Dermis microvascular lymphatic vessel endothelial cell (primary cell): ENCODE results near the gene INAVA. TPM values are rescaled to one million over a fixed set of nuclear protein-coding genes. Genes with fewer than 3 reads are reported as not detected.
A peak's percentile ranks its signal among the peaks of the same experiment; 100 is the strongest.
"Not testable (repeated sequence)": the region's sequence is repeated elsewhere in the genome, so short reads cannot be mapped to it uniquely, and the experiment has no call there.

Experiments
- DNase-seq, 2 donors: peaks; one replicate each; pipeline versions ENCODE4 v3.0.0 to v3.0.0-alpha.2; 2010; ENCODE audit warnings: low read depth in 2 of 2
- total RNA-seq: library from RNA; depleted of rRNA; stranded (reverse); fragments of >200 nt; gene quantifications from 2 replicates; pipeline ENCODE4 v1.2.1, GENCODE V29; 2014

INAVA gene
- total RNA-seq, 1 donor from 2014 or later, result not detected

DNA sequence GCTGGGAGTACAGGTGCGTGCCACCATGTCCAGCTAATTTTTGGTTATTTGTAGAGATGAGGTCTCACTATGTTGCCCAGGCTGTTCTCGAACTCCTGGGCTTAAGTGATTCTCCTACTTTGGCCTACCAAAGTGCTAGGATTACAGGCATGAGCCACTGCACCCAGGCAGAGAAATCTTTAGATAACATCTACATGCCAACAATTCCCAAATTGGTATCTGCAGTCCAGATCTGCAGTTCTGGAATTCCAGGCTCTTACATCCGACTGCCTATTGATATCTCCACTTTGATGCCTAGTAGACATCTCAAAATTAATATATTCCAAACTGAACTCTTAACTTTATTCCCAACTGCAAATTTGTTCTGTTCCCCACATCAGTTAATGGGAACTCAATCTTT lies 23.3 kb downstream of the INAVA start:
- DNase-seq, result no peak

DNA sequence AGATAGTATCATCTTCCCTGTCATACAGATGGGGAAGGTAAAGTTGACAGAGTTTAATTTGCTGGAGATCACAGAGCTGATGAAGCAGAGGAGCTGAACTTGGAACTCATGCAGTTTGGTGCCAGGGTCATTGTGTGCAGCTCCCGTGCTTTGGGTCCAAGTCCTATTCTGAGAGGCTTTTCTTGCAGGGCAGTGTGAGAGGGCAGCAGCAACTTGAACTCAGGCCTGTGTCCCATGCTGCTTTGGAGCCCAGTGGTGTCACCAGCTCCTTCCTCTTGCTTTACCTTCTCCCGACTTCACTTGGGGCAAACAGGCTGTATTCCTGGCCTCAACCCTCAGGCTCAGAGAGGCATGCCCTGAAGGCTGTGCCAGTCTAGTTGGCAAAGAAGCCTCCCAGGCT lies 24.7 kb downstream of the INAVA start:
- no peak for DNase-seq

DNA sequence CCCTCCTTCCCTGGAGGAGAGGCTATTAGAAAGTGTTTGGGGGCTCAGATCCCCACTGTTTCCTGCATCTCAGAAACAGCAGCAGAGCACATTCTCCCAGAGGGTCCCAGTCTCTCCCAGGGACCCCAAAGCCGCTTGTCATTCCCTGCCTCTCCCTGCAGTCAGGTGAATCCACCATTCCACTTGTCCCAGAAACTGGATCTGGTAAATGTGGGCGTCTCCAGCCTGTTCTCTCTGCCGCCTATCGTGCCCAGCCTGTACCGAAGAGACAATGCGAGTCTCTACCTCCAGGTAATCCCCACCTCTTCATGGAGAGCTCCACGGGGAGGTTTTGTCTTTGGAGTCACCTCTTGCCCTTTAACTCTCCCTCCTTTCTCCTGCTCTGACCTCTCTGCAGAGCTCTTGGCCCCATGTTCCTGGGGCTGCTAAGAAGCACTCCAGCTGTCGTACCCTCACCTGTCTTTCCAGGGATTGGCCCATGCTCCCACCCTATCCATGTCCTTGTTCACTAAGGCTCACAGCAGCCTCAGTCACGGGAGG lies 26.9 kb downstream of the INAVA start:
- DNase-seq, result no peak

DNA sequence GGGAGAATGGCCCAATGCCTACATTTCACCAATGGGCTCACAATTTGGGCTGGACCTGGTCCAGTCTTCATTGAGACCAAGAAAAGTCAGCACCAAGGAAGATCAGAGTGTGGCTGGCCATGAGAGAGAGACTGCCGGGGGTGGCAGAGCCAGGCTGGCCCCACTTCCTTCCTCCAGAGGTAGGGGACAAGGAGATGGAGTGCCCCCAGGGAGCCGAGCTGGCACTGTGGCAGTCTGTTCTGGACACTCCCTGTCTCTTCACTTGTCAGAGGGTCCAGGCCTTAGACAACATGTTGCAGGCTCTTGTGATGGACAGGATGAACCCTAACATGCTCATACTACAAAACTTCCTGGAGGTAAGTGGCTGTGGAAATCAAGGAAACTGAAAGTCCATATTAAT lies 27.7 kb downstream of the INAVA start:
- DNase-seq, result no peak

DNA sequence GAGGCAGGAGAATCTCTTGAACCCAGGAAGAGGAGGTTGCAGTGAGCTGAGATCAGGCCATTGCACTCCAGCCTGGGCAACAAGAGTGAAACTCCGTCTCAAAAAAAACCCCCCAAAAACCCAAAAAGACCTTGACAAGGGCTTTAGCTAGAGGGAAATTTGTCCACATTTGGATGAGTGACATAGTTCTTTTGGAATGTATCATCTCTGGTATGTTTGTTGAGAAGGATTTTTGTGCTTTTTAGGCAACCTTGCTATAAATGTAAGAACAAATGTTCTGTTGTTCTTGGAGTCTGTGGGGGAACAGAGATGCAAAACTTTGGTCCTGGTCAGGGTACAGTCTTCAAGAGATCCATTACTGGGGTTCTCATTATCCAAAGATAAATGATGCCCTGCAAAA lies 28.9 kb downstream of the INAVA start:
- no peak for DNase-seq

DNA sequence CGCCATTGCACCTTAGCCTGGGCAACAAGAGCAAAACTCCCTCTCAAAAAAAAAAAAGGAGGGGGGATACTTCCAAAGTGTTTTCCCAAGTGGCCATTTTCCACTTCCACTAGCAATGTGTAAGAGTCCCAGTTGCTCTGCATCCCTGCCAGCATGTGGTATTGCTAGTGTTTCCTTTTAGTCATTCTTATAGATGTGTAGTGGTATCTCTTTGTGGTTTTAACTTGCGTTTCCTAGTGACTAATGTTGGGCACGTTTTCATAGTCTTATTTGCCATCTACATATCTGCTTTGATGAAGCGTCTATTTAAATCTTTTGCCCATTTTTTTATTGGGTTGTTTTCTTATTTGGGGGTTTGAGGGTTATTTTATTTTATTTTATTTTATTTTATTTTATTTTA lies 31.1 kb downstream of the INAVA start:
- DNase-seq, result no peak

DNA sequence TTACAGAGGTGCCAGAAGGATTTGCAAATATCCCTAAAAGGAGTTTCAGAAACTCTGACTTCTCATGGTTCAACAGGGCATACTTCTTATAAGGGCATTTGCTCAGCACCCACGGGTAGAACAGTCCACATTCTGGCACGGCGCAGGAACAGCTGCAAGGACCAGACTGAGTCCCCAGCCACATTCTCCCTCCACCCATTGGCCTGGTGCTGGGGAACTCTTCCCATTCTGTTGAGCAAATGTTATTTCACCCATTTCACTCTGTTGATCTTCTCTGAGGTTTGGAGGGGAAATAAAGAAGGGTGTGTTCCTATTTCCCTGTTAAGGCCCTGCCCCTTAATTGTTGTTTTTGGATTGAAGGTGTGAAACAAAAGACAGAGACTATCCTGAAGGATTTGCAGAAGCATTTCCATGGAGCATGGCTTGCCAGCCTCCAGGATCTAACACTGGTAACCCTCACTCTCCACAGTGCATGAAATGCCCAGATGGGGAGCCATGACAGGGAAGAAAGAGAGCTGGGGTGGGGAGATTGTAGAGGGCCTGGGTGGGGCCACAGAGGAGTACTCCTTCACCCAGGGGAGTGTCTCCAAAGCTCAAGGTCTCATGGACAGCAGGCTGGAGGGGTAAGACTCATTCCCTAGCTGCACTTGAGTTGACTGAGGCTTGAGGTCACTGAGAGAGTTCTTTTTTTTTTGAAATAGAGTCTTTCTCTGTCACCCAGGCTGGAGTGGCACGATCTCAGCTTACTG lies 35.0 kb downstream of the INAVA start:
- DNase-seq, result no peak

DNA sequence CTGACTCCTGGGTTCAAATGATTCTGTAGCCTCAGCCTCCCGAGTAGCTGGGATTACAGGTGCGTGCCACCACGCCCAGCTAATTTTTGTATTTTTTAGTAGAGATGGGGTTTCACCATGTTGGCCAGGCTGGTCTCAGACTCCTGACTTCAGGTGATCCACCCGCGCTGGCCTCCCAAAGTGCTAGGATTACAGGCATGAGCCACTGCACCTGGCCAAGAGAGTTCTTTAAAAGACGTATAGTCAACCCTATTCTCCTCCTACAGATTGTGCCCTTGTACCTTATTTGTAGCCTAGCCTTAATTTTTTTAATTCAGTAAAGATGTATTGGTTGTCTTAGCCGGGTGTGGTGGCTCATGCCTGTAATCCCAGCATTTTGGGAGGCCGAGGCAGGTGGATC lies 35.6 kb downstream of the INAVA start:
- DNase-seq, result not testable (repeated sequence)

DNA sequence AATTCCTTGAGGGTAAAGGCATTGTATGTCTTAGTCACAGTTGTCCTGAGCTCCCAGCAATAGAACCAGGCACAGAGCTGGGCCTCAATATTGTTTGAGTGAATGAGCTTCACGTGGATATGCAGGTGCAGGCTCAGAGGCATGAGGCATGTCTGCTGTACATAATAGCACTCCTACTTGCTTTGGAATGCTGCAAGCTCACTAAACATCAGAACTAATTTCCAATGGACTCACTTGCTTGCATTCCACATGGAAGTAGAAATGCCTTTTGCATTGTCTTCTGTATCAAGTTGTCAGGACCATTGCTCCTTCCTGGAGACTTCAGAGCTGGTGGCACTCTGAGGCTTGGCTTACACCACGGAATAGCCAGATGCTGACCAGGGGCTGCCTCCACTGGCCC lies 37.1 kb downstream of the INAVA start:
- DNase-seq, result no peak

DNA sequence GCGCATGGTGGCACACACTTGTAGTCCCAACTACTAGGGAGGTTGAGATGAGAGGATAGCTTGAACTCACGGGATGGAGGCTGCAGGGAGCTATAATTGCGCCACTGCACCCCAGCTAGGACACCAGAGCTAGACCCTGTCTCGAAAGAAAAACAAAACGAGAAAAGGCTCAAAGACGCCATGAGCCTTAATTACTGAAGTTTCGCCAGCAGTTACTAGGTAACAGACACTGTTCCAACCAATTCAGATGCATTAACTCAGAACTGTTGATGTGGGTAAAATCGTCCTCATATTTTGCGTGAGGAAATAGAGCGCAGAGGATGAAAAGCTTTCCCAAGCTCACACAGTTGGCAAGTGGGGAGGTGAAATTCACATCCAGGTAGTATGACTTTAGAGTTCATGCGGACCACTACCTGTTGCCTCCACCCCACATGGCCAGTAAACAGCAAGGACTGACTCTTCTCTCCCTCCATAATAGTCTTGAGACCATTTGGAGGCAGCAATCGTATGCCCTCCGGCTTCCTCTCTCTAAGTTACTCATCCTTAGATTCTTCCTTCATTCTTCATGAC lies 40.1 kb downstream of the INAVA start:
- no peak for DNase-seq

DNA sequence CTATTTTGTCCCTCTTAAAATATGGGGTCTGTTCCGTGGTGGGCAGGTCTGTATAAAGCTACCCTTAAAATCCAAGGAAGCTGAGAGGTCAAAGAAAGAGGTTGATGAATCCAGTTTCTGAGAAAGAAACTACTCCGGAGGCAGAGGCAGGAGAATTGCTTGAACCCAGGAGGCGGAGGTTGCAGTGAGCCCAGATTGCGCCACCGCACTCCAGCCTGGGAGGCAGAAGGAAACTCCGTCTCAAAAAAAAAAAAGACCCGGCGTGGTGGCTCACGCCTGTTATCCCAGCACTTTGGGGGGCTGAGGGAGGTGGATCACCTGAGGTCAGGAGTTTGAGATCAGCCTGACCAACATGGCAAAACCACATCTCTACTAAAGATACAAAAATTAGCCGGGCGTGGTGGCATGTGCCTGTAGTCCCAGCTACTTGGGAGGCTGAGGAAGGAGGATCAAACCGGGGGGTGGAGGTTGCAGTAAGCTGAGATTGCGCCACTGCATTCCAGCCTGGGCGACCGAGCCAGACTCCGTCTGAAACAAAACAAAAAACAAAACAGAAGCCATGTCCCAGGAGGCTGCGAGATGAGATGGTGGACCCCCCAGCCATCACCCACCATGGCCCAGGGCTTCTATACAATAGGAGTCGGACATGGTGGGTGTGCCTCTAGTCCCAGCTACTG lies 40.7 kb downstream of the INAVA start:
- not testable (repeated sequence) for DNase-seq

DNA sequence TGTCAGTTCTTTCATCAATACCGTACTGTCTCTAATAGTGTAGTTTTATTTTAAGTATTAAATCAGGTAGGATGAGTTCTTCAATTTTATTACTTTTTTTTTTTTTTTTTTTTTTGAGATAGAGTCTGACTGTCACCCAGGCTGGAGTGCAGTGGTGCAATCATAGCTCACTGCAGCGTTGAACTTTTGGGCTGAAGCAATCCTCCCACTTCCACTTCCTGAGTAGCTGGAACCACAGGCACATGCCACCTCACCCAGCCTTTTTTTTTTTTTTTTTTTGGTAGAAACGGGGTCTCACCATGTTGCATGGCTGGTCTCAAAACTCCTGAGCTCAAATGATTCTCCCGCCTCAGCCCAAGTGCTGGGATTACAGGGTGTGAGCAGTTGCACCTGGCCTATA lies 44.3 kb downstream of the INAVA start:
- DNase-seq, result no peak

DNA sequence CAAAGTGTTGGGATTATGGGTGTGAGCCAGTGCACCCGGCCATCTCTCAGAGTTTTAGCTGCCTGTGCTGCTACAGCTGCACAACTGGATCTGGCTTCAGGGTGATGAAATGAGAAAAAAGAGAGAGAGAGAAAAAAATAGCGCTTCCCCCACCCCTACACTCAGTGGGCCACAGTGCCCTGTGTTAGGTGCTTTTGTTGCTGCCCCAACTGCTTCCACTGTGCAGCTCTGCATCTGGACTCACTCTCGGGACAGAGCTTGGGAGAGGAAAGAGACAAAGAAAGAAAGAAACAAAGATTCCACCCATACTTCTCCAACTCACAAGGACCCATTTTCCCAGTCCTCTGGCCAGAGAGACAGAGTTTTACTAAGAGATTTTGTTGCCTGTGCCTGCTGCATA lies 50.4 kb downstream of the INAVA start:
- no peak for DNase-seq

DNA sequence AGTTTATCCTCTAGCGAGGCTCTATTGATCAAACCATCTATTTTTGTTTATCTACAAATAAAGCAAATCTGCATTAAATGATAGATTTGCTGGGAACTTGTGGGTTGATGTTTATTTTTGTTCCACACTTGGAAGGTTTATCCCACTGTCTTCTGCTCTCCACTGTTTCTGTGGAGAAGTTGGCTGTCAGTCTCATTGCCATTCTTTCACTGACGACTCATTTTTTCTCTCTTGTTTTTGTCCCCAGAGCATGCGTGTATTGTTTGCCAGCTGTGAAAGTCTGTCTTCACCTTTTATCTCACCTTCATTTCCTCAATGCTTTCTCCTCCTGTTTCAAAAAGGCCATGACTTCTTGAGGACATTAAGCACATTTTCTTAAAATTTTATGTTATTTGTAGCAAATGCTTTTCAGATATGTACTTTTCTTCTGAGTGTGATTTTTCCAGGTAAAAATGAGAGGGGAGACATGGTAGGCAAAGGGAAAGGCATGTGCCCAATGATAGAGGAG lies 52.4 kb downstream of the INAVA start:
- DNase-seq, result no peak

DNA sequence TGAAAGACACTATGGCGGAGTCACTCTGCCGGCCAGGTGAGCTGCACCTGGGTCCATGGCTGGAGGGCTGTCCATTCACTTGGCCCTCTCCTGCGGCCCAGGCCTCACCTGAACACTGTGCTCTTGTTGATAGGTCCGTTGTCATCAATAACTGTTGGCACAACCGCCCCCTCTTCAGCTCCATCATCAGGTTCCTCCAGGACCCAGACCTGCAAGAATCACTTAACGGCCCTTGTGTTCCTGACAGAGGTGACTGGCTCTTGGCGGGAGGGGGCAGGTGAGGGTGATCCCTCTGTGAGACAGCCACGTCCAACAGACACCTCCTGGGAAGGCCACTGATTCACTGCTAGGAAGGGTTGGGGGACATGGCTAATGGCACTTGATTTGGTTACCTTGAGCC lies 54.9 kb downstream of the INAVA start:
- no peak for DNase-seq

DNA sequence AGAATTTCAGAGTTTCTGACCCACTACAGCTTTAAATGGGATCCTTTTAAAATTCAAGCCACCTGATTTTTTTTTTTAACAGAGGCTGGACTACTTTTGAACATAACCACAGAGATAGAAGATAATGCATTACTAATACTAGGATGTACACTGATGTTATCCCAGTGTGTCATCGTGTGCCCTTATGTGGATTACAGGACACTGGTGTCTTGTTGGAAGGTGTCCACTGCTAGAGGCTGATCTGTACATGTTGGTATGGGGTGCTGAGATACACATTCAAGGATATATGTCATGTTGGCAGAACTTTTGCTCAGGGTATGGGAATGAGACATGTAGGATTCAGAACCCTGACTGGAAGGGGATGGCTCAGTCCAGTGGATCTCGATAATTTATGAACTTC lies 56.3 kb downstream of the INAVA start:
- no peak for DNase-seq

DNA sequence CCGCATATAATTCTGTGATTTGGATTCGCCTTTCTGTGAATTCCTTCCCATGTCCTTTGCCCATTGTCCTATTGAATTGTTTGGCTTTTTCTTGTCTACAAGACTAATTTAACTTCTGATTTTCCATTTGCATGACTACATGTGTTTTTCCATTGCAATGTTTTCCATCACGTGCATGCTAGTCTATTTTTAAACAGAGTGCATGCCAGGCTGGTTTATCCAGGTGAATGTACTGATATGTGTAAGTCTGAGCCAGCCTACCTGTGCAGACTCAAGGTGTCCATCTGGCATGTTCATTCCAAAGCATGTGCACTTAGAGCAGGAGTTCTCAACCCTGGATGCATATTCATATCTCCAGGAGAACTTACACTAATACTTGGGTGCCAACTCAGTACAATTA lies 59.7 kb downstream of the INAVA start:
- DNase-seq, result peak in 1 of 2 donors; percentile 18

DNA sequence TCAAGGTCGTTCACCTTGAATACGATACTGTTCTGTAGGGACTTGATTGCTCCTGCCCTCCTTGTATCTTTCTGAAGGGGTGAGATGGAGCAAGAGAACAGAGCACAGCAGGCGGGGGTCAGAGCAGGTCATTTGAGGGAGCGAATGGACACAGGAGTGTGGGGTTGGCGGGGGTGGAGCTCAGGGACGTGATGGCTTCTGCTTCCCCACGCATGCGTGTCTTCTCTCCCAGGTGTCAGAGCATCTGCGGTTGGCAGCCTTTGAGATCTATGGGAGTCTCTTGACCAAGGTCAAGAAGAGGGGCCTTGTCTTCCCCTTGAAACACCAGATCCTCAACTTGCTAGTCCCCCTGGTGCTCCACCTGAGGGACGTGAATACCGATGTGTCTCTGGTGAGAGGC lies 63.9 kb downstream of the INAVA start:
- DNase-seq, result no peak

DNA sequence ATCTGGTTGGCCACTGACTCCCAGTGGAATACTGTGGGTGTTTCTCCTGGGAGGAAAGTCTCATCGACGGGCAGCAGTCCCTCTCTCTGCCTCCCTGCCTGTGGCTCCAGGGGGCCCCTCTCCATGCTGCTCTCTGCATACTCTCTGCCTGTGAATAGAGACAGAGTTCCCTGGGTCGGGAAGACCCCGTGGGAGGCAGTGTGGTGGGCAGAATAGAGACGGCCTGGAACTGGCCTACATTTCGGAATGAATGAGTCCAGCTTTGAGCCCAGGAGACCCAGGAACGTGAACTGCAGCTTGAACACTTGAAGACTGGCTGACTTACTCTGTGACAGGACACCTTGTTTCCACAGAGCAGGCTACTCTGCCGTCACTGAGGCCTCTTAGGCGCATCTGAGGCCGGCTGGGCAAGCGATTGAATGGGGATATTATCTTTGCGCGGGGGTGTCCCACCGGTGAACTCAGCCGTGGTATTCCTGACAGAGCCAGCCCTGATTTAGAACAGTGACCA lies 64.8 kb downstream of the INAVA start:
- DNase-seq, result no peak

DNA sequence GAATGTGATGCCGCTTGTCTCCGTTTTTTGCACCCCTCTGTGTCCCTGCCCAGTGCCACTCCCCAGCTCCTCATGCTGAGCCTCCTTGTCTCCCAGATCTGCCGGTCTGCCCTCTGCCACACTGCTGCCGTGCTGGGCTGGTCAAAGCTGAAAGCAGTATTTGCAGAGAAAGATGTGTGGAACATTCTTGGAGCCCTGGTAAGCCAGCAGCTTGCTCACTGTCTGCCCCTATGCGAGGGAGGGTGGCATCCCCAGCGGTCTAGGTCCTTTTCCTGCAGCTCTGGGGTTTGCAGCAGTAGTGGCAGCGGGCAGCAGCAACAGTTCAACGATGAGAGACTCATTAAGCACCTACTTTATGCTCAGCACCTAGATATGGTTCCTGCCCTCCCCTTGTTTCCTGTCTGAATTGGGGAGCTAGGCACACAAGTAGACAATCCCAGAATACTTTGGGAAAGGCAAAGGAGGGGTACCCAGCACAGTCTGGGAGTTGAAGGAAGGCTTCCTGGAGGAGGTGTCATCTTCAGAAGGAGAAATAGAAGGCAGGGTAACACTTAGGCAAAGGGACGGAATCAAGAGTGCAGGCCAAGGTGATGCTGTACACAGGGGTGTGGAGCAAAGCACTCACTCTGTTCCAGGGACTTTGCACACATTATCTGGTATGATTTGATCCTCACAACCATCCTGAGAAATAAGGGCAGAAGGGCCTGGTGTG lies 65.7 kb downstream of the INAVA start:
- DNase-seq, result no peak

DNA sequence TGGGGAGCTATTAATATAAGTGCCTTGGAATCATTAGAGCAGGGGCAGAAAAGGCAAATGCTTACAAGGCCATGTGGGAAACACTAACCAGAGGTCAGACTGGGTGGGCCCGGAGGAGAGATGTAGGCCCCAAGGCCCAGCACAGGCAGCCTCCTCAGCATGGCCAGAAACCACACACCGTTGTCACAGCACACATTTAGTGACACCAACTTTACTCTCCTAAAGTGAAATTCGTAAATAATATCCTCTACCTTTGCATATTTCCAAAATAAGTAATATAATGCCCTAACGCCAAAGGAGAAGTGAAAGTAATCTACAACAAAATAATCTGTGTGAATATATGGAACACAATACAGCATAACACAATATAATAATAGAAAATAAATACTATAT lies 66.2 kb downstream of the INAVA start:
- no peak for DNase-seq

DNA sequence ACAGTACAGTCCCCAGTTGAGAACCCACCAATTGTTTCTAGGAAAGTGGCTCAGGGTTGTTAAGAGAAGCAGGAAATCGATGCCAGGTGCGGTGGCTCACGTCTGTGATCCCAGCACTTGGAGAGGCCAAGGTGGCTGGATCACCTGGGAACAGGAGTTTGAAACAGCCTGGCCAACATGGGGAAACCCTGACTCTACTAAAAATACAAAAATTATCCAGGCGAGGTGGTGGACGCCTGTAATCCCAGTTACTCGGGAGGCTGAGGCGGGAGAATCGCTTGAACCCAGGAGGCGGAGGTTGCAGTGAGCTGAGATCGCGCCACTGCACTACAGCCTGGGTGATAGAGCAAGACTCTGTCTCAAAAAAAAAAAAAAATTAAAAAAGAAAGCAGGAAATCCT lies 67.5 kb downstream of the INAVA start:
- DNase-seq, result not testable (repeated sequence)
